GM21723 (cell line): ENCODE results near the gene XPC.

Experiments
- ATAC-seq: cut with Tn5 transposase; IDR thresholded peaks from one replicate; pipeline ENCODE4 v1.9.1; 2021; ENCODE audit warnings: mild to moderate bottlenecking, moderate library complexity; ENCODE audit not compliant: unreplicated experiment

Gene XPC

GRCh38 chr3:14150078-14150477 is 28.3 kb downstream of the XPC start:
- ATAC-seq = no peak

DNA sequence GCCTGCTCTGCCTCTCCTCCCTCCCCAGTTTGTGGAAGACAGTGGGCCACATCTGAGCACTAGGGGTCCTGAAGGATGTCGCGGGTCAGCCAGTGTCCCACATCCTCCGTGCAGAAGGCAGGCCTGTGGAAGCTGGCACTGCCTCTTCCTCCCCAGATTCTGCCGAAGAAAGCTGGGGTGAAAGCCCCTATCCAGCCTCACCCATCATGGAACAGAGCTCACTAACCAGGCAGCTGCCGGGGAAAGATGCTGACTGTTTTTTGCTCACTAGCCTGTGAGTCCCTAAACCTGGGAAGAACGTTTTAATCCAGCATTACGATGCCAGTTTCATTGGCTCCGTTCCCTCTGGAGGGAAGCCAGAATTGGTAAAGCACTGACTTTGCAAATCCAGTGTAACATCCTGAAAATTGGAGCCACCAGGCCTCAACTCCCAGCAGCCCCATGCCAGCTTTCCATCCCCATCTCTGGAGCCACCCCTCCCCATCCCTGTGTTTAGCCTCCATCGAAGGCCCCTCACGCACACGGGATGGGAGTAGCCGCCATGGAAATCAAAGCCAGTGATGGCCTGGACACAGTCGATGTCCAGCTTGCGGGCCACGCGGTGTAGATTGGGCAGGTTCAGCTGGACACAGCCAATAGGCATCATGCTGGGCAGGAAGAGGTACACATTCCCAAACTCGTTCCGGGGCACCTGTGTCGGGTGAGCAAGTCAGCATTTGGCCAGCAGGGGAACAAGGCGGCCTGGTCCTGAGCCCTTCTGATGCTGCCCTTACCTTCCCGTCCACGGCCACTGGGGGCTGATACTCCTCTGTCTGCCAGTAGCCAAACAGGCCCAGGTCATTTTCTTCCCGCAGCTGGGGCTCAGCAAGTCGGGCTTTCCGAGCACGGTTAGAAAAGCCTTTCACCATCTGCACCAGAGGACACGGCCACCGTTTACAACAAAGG is 30.1 kb downstream of the XPC start:
- no peak for ATAC-seq

DNA sequence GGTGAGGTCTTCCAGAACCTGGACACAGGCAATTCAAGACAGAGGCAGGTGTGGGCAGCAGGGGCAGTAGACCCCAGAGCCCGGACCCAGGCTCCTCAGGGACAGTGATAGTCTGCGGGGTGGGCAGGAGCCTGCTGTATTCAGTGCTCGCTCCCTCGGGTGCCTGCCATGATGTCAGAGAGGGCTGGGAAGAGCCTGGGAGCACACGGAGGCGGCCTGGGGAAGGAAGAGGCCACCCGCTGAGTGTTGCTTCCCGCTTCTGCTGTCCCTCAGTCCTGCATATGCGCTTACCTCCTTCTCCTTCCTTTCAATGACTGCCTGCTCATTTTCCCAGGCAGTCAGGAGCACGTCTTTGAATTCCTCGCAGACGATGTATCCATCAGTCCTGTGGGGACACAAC is 30.8 kb downstream of the XPC start:
- ATAC-seq = no peak

DNA sequence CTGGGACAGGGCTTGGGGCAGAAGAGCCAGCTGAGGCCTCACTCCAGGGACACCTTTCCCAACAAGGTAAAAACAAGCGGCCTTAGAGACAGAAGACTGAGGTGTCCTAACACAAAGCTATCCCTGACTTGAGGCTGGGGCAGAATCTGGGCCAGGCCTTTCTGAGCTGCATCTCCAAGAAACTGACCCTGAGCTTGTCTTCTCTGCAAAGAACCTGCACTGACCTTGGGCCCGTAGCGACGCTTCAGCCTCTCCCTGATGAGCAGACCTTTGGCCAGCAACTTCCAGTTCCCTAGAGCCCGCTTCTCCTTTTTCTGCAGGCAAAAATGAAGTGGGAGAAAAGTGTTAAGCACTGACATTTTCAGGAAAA is 31.4 kb downstream of the XPC start:
- no peak for ATAC-seq

GRCh38 chr3:14146381-14147065 is 31.9 kb downstream of the XPC start:
- ATAC-seq = no peak

GRCh38 chr3:14145670-14146380 is 32.6 kb downstream of the XPC start:
- no peak for ATAC-seq

DNA sequence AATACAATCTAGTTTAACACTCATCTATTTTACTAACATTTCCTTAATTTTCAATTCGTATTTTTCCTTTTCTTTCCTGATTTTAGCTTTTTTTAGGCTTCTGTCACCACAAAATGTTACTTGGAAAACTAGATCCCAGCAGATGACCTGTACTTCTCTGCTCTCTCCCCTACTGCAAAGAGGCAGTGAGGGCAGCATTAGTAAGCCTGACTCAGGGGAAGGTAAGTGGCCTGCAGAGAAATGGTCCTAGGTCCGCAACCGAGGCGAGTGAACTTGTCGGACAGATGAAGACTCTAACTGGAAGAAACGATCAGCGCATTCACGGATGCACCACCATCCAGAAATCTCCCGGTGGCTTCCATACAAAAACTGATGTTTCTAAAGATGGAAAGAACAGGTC is 33.2 kb downstream of the XPC start:
- no peak for ATAC-seq

DNA sequence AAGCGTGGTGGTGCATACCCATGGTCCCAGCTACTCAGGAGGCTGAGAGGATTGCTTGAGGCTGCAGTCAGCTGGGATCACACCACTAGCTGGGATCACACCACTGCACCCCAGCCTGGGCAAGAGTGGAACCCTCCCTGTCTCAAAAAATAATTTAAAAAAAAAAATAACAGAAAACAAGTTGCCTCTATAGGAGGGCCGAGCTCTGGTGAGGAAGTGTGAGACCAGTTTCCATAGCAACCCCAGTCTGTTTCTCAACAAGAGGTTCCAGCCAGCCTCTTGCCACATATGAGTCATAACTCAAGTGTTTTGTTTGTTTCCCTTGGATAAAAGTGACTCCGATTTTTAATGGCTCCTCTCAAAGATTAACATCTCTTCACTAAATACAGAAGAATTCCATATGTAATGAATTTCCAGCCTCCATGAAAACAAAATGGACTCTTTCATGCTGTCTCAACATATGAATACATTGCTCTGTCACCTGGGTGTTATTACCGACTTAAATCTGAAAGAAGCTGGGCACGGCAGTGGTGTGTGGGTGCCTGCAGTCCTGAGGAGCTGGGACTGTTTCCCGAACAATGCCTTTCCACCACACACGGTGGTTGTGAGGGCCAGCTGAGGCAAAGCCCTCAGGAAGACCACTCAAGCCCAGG is 33.9 kb downstream of the XPC start:
- ATAC-seq = peak; percentile 96

DNA sequence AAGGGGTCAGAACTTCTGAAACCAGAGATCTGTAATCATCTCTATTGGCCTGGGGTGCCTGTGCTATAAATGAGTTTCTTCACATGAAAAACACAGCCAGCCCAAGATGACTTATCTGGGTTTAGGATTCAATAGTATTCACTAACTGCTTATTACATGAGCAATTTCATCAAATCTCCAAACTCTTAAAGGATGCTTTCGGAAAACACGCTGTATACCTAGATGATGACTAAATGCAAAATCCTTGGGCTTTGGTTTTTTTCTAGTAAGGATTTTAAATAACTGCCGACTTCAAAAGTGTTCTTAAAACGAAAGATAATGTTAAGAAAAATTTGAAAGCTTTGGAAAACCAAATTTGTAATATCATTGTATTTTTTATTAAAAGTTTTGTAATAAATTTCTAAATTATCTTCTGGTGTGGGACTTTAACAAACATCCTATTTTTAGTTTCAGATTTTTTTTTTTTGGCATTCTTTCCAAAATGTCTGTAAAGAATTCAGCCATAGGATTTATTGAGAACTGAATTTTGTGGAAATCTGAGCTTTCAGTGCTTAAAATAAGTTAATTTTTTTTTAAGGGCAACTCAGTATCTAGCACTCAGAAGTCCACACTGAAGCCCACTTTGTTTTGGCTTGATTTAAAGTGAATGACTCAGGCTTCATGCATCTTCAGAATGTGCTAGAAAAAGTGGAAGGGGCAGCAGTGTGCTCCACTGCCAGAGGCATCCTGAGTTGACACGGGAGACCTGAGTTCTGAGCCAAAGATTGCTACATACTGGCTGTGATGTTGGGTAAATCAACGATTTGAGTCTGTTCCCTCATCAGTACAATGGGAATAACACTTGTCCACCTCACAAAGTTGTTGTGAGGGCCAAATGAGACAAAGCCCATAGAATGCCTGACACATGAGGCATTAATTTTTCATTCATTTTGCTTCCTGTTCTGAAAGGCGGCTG is 34.9 kb downstream of the XPC start:
- no peak for ATAC-seq

DNA sequence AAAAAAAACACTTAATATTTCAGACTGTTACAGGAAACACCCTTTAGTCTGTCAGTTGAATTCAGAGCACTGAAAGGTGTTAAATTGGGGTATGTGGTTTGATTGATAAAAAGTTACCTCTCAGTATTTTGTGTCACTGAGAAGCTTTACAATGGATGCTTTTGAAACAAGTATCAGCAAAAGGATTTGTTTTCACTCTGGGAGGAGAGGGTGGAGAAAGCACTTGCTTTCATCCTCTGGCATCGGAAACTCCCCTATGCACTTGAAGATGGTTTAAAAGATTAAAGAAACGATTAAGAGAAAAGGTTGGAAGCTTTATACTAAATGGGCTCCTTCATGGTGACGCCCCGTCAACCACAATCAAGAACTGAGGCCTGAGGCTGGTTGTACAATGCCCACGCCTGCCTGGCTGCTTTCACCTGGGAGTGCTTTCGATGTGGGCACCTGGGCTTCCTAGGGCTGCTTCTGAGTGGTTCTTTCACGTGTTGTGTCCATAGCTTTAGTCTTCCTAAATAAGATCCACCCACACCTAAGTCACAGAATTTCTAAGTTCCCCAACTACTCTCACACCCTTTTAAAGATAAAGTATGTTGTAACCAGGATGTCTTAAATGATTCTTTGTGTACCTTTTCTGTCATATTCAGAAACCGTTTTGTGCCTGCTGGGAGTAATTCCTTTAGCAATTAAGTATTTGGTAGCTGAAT is 35.7 kb downstream of the XPC start:
- no peak for ATAC-seq

GRCh38 chr3:14141602-14142341 is 36.6 kb downstream of the XPC start:
- ATAC-seq = no peak

GRCh38 chr3:14141144-14141543 is 37.3 kb downstream of the XPC start:
- no peak for ATAC-seq

GRCh38 chr3:14140668-14141067 is 37.7 kb downstream of the XPC start:
- ATAC-seq = no peak

GRCh38 chr3:14139771-14140170 is 38.6 kb downstream of the XPC start:
- no peak for ATAC-seq

- no peak for ATAC-seq
Measured at GRCh38 chr3:14138878-14139655, 39.3 kb downstream of the XPC start.

GRCh38 chr3:14138109-14138877 is 40.1 kb downstream of the XPC start:
- ATAC-seq = no peak

GRCh38 chr3:14137445-14137844 is 41.0 kb downstream of the XPC start:
- no peak for ATAC-seq
